ENCODE measurements around the gene WDTC1. TPM values are rescaled to one million over a fixed set of nuclear protein-coding genes. Genes with fewer than 3 reads are reported as not detected.

The WDTC1 gene
- total and polyA plus RNA-seq, 2 donors (not counting 1 experiment from before 2014, with no cell fraction given) = 32.5 to 69.1 TPM

- intact Hi-C loops (cut with micrococcal nuclease) = loop anchor here (1.0 to 2.0 kb wide), 3 partner anchors 96 to 363 kb away; no protein-coding TSS in a partner anchor
- no peak overlapping the region for H3K4me2 ChIP-seq (replicated peaks; ENCODE audit: low read depth, low read length, poor library complexity, severe bottlenecking)
- peaks cover 9% of the 10 kb centered on the region for H4K20me1 ChIP-seq (ENCODE audit: control insufficient read depth, insufficient read depth, low read length, poor library complexity, severe bottlenecking)
- ATAC-seq (ENCODE audit: low read depth) (no peak), DNase-seq (no peak)
- H3K9ac ChIP-seq (ENCODE audit: low read length) = no peak overlapping the region
- peaks cover 0 to 82% of the 10 kb centered on the region in 2 experiments for H3K36me3 ChIP-seq (replicated peaks in 1 of 2; ENCODE audit: control extremely low read depth in 1 of 2, control insufficient read depth in 1 of 2, extremely low read depth in 1 of 2, insufficient read depth in 2 of 2, low read length in 1 of 2)
- POLR2A ChIA-PET = interaction anchor here (0.6 to 2.2 kb wide), 3 partner anchors 38 to 96 kb away, joined by 3 to 13 read pairs (median 13); no protein-coding TSS in a partner anchor
- H3K79me2 ChIP-seq (ENCODE audit: control insufficient read depth, insufficient read depth, low read length) = no peaks in the 10 kb centered on the region
- Mint-ChIP-seq H3K9me3 (ENCODE audit: insufficient read depth) (no peaks in the 10 kb centered on the region), H3K27ac (no peak overlapping the region), H3K4me1 (peaks cover 3% of the 10 kb centered on the region), H3K4me3 (no peak overlapping the region), H3K27me3 (no peaks in the 10 kb centered on the region)
- H3K9me3 ChIP-seq (ENCODE audit: control extremely low read depth in 1 of 3, control insufficient read depth in 2 of 3, insufficient read depth in 1 of 3, low read length in 2 of 3) = no peaks in the 10 kb centered on the region
- WGBS (ENCODE audit: insufficient coverage) = 84% methylated on average over 9 of the region's 14 CpGs
- no peak overlapping the region for H2AFZ ChIP-seq (ENCODE audit: insufficient read depth, low read depth, low read length, poor library complexity, severe bottlenecking)
- peaks cover 0 to 8% of the 10 kb centered on the region in 2 donors for H3K4me1 ChIP-seq (ENCODE audit: control insufficient read depth in 2 of 2, insufficient read depth in 2 of 2, low read length in 2 of 2)
- H3K27ac ChIP-seq (ENCODE audit: low read length in 2 of 2) = no peak overlapping the region
- H3K4me3 ChIP-seq (ENCODE audit: control extremely low read depth in 1 of 5, extremely low read depth in 1 of 5, insufficient read depth in 1 of 5, low read depth in 2 of 5, low read length in 4 of 5) = no peak overlapping the region
- CTCF ChIA-PET = interaction anchor here (0.6 to 13.5 kb wide), 38 partner anchors 7 to 434 kb away, joined by 3 to 402 read pairs (median 5); partner anchors contain the start of genes AHDC1, FAM76A, FCN3 and GPR3
- no peaks in the 10 kb centered on the region for H3K27me3 ChIP-seq (replicated peaks in 1 of 4; ENCODE audit: control extremely low read depth in 1 of 4, control insufficient read depth in 3 of 4, insufficient read depth in 4 of 4, low read length in 3 of 4)
- TF ChIP-seq, protein P1, sequence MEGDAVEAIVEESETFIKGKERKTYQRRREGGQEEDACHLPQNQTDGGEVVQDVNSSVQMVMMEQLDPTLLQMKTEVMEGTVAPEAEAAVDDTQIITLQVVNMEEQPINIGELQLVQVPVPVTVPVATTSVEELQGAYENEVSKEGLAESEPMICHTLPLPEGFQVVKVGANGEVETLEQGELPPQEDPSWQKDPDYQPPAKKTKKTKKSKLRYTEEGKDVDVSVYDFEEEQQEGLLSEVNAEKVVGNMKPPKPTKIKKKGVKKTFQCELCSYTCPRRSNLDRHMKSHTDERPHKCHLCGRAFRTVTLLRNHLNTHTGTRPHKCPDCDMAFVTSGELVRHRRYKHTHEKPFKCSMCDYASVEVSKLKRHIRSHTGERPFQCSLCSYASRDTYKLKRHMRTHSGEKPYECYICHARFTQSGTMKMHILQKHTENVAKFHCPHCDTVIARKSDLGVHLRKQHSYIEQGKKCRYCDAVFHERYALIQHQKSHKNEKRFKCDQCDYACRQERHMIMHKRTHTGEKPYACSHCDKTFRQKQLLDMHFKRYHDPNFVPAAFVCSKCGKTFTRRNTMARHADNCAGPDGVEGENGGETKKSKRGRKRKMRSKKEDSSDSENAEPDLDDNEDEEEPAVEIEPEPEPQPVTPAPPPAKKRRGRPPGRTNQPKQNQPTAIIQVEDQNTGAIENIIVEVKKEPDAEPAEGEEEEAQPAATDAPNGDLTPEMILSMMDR (IDR thresholded peaks at IDR 0.05) = no peak
- no peak for TF ChIP-seq EZH2 (IDR thresholded peaks at IDR 0.05; ENCODE audit: borderline replicate concordance, insufficient read depth, low read depth, low read length, poor library complexity, severe bottlenecking)
These were observed 65.2 kb downstream of the WDTC1 start for GRCh38 chr1:27299385-27300271.

Data from B cell (primary cell).